WTC11 (cell line): Measurements from ENCODE around the gene RAB26.

Source experiments
- ZNF416 ChIP-seq: fragments of 250-450 bp; sonication (Bioruptor Pico); IDR thresholded peaks from 2 replicates; pipeline ENCODE4 v1.9.0; 2021; ENCODE audit warnings: mild to moderate bottlenecking, inconsistent platforms
- TF ChIP-seq, protein P1 (sequence below): fragments of 200-600 bp; IDR thresholded peaks from 2 replicates; pipeline ENCODE4 v1.8.0; 2022; ENCODE audit warnings: antibody characterized with exemption

DNA sequence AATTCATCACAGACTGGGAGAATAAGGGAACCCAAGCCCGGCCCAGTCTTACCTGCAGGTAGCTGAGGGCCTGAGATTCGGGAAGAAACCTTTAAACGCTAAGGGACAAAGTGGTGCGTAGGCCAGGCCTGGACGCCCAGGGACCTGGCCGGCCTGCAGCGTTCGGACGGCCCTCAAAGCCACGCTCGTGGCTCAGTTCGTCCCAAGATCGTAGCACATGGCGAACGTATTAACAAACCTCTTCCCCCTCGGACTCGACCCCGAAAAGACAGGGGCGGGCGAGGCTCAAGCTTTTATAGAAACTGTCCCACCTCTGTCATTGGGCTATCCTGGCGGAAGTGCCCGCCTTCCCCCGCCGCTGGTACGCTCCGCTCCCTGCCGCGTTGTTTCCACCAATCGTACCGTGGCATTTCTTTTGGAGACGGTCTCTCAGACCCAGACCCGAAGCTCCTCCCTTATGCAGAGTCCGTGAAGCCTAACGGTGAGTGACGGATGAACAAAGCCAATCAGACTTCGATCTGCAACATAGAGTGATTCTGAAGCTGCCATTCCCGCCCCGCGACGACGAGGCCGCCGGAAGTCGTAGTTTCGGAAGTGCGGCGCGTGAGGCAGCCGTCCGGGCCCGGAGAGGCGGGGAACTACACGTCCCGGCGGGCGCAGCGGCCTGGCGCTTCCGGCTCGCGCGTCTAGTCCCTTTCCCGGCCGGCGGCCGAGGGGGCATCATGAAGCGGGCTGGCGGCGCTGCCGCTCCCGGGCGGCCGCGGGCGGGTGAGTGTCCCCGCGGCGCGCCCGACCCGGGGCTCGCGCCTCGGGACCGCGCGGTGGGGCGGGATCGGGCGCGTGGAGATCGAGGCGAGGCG, 6.9 kb downstream of the RAB26 start, which contains the start of gene TRAF7:
- peak; percentile 89; the same call in 1 of the 2 replicates for TF ChIP-seq ZNF416
- TF ChIP-seq, protein P1, sequence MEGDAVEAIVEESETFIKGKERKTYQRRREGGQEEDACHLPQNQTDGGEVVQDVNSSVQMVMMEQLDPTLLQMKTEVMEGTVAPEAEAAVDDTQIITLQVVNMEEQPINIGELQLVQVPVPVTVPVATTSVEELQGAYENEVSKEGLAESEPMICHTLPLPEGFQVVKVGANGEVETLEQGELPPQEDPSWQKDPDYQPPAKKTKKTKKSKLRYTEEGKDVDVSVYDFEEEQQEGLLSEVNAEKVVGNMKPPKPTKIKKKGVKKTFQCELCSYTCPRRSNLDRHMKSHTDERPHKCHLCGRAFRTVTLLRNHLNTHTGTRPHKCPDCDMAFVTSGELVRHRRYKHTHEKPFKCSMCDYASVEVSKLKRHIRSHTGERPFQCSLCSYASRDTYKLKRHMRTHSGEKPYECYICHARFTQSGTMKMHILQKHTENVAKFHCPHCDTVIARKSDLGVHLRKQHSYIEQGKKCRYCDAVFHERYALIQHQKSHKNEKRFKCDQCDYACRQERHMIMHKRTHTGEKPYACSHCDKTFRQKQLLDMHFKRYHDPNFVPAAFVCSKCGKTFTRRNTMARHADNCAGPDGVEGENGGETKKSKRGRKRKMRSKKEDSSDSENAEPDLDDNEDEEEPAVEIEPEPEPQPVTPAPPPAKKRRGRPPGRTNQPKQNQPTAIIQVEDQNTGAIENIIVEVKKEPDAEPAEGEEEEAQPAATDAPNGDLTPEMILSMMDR = no peak
